Renal cortical epithelial cell (primary cell): ENCODE measurements around the gene AKT1S1. TPM values are rescaled to one million over a fixed set of nuclear protein-coding genes. Genes with fewer than 3 reads are reported as not detected.
"Not testable (repeated sequence)": the region's sequence is repeated elsewhere in the genome, so short reads cannot be mapped to it uniquely, and the experiment has no call there.

Source experiments
- DNase-seq: peaks from one replicate; pipeline ENCODE4 v3.0.0-alpha.2; 2011; ENCODE audit warnings: low read depth
- total RNA-seq: library from RNA; depleted of rRNA; stranded (reverse); fragments of >200 nt; gene quantifications from 2 replicates; pipeline ENCODE4 v1.2.3, GENCODE V29; 2014

Gene AKT1S1
- total RNA-seq, 1 donor from 2014 or later: 10.8 TPM

DNA sequence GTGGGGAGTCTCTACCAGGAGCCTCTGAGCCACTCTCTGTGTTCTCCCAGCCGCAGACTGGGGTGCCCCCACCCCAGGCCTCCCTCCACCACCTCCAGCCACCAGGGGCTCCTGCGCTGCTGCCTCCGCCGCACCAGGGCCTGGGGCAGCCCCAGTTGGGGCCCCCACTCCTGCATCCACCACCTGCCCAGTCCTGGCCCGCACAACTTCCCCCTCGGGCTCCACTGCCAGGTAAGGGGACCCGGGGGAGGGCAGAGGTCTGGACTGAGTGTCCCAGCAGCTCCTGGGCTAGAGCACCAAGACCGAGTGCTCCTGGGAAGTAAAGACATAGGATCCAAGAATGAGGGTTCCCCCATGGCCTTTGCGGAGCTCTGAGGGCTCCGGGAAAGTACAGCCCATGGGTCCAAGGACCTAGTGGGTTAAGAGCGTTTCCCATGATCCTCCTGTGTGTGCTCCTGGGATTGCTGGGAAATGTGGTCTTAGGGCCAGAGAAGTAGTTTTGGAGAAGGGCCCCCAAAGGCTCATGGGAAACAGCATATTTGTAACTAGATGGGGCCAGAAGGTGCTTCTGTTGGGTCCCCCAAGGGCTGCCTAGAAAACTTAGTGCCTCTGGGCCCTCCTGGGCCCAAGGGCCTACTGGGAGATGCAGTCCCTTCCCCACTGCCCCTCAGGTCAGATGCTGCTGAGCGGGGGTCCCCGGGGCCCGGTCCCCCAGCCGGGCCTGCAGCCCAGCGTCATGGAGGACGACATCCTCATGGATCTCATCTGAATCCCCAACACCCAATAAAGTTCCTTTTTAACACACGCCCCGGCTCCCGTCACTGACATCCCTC is 40.8 kb downstream of the AKT1S1 start:
- no peak for DNase-seq

DNA sequence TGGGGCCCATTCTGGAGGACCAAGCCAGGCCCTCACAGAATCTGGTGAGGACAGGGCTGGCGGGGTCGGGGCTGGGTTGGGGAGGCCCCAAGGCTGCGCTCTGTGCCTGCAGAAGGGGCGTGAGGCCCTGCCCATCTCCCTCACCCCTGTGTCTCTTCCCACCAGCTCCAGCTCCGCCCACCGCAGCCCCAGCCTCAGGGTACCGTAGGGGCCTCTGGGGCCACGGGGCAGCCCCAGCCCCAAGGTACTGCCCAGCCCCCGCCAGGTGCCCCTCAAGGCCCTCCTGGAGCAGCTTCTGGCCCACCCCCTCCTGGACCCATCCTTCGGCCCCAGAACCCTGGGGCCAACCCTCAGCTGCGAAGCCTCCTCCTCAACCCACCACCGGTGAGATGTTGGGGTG is 41.6 kb downstream of the AKT1S1 start:
- no peak for DNase-seq

DNA sequence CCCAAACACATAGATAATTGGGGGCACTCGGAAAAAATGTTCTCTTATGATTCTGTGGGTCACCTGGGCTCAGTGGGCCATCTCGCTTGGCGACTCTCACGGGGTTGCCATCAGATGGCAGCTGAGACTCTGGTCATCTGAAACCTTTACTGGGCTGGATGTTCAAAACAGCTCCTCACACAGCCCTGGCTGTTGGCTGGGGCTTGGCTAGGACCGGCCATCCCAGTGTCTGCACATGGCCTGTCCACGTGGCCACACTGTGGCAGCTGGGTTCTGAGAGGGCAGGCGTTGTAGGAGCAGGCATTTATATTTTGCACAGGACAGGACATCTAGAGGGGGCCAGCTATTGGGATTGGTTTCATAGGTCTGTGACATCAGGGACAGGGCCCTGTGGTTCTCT is 43.6 kb downstream of the AKT1S1 start:
- DNase-seq: no peak

DNA sequence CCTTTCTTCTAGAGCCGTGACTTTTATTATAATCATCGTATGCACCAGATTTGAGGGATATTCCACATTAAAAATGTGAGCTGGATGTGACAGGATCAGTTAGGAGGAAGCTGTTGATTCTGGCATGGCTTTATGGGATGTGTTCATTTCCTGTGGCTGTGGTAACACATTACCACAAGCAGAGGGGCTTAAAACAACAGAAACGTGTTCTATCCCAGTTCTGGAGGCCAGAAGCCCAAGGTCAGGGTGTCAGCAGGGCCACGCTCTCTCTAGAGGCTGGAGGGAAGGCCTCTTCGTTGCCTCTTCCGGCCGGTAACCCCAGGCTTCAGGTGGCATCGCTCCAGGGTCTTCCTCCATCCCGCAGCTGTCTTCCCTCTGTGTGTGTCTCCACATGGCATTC is 44.6 kb downstream of the AKT1S1 start:
- no peak for DNase-seq

DNA sequence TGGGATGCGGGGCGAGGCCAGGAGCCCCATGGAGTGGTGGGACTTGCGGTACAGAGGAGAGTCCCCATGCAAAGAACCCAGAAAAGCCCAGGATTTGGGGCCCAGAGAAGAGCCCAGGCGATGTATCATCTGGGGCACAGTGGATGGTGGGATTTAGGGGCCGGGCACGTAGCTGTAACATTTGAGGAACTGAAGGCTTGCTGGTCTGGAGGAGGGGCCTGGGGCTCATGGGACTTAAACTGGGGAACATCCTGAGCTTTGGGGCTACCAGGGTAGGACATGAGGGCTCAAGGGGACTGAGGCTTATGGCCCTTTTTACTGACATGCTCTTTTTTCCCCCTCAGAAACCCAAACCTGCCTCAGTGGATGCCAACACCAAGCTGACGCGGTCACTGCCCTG is 45.6 kb downstream of the AKT1S1 start:
- DNase-seq: no peak

DNA sequence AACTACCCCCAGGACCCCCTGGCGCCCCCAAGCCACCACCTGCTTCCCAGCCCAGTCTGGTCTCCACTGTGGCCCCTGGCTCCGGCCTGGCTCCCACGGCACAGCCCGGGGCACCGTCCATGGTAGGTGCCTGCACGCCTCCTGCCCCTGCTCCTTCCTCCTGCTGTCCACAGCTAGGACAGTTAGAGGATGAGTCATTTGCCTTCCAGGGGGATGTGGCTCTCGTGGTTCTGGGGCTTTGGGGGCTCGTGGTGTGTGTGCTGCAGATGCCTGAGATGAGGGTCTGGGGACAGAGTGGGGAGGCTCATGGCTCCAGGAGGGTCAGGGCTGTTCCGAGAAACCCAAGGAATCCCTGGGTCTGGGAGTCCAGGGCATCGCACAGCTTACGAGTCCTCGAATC is 46.4 kb downstream of the AKT1S1 start:
- DNase-seq: no peak

DNA sequence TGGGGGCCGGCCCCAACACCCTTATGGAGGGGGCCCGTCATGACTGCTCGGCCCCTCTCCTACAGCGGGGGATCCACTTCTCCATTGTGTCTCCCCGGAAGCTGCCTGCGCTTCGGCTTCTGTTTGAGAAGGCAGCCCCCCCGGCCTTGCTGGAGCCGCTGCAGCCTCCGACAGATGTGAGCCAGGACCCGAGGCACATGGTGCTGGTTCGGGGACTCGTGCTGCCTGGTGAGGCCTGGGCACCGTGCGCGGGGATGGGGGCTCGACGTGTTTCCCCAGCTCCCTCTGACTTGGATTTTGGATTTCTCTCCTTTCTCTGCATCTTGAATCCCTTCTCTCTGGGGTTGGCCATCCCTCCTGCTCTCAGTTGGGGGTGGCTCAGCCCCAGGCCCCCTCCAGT is 47.4 kb downstream of the AKT1S1 start:
- no peak for DNase-seq

DNA sequence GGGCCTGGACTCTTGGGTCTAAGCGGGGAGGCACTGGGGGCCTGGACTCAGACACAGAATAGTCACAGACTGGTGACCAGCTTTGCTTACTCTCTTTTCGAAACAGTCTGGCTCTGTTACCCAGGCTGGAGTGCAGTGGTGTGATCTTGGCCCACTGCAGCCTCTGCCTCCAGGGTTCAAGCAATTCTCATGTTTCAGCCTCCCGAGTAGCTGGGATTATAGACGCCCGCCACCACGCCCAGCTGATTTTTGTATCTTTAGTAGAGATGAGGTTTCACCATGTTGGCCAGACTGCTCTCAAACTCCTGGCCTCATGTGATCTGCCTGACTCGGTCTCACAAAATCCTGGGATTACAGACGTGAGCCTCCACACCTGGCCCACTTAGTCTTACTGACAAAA is 48.0 kb downstream of the AKT1S1 start:
- DNase-seq: no peak

DNA sequence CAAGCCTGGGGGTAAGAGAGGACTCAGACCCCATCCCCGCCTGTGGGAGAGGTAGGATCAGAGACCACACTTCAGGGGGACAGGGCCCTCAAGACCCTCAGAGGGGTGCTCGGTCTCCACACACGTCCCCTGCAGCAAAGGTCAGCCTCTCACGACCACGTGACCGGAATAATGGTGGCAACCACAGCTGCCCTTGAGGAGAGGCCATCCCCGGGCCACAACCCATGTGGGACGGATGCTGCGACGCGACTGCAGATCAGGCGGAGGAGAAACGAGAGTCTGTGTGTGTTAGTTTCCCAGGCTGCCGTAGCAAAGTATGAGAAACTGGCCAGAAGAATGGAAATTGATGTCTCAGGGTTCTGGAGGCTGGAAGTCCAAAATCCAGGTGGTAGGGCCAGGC is 50.1 kb downstream of the AKT1S1 start:
- no peak for DNase-seq

DNA sequence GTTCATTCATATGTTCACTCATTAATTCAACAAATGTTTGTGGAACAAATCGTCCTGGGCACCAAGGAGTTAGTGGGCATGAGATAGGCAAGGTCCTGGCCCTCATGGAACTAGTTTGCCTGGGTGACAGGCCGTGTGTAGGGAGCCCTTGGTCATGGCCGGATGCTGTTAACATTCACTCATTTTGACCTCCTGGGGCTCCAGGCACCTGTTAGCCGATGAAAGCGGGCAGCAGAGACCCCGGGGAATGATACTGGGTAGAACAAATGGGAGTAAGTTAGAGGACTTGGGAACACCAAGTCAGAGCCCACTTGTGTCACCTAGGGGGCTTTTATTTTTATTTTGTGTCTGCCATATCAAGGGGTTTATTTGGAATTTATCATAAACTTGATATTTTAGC is 52.5 kb downstream of the AKT1S1 start:
- DNase-seq: no peak

DNA sequence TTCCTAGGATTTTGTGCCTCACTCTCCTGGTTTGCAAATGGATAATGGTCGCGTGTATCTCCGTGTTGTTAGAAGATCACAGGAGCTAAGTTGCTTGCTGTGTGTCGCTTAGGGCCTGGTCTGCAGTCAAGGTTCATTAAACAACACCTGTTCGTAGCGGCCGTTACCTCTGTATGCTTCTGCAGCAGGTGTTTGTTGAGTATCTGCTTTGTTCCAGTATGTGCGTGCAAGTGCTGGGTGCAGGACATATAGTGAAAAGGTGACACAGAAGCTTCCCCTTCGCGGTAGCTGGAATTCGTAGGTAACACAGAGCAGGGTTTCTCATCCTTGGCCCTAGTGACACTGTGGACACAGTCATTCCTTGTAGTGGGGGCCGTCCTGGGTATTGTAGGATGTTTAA is 53.7 kb downstream of the AKT1S1 start:
- DNase-seq: no peak

DNA sequence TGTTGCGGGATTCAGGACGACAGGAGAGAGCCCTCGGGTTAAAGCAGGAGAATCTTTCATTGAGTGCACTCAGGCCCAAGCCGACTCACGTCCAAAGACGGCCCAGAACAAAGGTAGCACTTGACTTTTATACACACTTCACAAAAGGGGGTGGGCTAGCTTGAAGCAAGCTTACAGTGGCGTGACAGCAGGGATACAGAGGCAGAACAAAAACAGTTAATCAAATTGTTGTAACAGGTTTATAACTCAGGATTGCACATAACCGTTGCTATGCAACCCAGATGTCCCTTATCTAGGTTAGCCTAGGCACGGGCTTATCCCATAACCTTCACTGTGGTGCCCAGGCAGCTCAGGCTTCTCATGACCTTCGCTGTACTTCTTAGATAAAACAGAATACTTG is 57.0 kb downstream of the AKT1S1 start:
- DNase-seq: no peak

DNA sequence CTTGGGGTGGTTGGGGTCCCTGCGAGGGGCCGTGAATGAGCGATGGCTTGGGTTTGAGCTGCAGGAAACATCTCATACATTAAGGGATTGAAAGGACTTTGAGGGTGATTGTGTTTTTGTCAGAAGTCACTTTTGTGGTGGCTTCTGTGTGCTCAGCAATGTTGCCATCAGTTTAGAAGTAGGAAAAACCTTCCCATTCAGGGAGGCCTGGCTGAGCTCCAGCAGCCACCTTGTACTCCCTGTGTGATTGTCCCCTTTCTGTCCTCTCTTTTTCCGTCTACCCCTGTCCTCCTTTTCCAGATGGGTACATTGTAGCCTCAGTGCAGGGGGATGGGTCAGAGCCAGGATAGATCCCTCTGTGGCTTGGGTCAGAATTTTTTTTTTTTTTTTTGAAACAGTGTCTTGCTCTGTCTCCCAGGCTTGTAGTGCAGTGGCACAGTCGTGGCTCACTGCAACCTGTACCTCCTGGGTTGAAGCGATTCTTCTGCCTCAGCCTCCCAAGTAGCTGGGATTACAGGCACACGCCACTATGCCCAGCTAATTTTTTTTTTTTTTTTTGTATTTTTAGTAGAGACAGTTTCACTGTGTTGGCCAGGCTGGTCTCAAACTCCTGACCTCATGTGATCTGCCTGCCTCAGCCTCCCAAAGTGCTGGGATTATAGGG is 57.6 kb downstream of the AKT1S1 start:
- not testable (repeated sequence) for DNase-seq

Other genes starting within 250 kb of the AKT1S1 start
- gene RRAS, start 237.2 kb downstream of the AKT1S1 start, total RNA-seq: 32.5 and 40.5 TPM in 2 replicates
- 12.5 and 50.9 TPM in 2 replicates for gene SCAF1, start 235.1 kb downstream of the AKT1S1 start, total RNA-seq
- gene IRF3, start 211.5 kb downstream of the AKT1S1 start, total RNA-seq: 68.4 and 89.3 TPM in 2 replicates
- gene BCL2L12, start 211.4 kb downstream of the AKT1S1 start, total RNA-seq: 1.9 and 5.9 TPM in 2 replicates
- gene PRMT1, start 200.1 kb downstream of the AKT1S1 start, total RNA-seq: 205 and 483 TPM in 2 replicates
- gene ADM5, start 187.8 kb downstream of the AKT1S1 start, total RNA-seq: 0.35 TPM in 2 replicates
- 1.9 and 2.5 TPM in 2 replicates for gene CPT1C, start 186.2 kb downstream of the AKT1S1 start, total RNA-seq
- not detected in 2 replicates for gene TSKS, start 114.0 kb downstream of the AKT1S1 start, total RNA-seq
- 43.2 and 98.0 TPM in 2 replicates for gene AP2A1, start 110.4 kb downstream of the AKT1S1 start, total RNA-seq
- 13.4 and 24.2 TPM in 2 replicates for gene FUZ, start 64.1 kb downstream of the AKT1S1 start, total RNA-seq
- gene MED25, start 59.1 kb downstream of the AKT1S1 start, total RNA-seq: 18.8 and 66.7 TPM in 2 replicates
- 28.3 and 106 TPM in 2 replicates for gene PTOV1, start 26.2 kb downstream of the AKT1S1 start, total RNA-seq
- 30.5 and 36.3 TPM in 2 replicates for gene PNKP, start 9.8 kb downstream of the AKT1S1 start, total RNA-seq
- 12.1 and 13.7 TPM in 2 replicates for gene TBC1D17, start 347 bp upstream of the AKT1S1 start, total RNA-seq
- gene IL4I1, start 19.5 kb upstream of the AKT1S1 start, total RNA-seq: 4.9 and 25.7 TPM in 2 replicates
- gene ATF5, start 51.9 kb upstream of the AKT1S1 start, total RNA-seq: 6.3 and 8.7 TPM in 2 replicates
- 28.1 and 46.0 TPM in 2 replicates for gene NUP62, start 52.1 kb upstream of the AKT1S1 start, total RNA-seq
- gene SIGLEC11, start 83.8 kb upstream of the AKT1S1 start, total RNA-seq: not detected in 2 replicates
- 19.8 and 32.9 TPM in 2 replicates for gene VRK3, start 148.0 kb upstream of the AKT1S1 start, total RNA-seq
- 9.0 and 16.1 TPM in 2 replicates for gene ZNF473, start 148.7 kb upstream of the AKT1S1 start, total RNA-seq